Activated CD4-positive, alpha-beta T cell treated with anti-CD3 and anti-CD28 coated beads, Interleukin-2, amount 50 U/mL, for 1 hour (primary cell): ENCODE data around the gene MYL5.
"Not testable (repeated sequence)": the region's sequence is repeated elsewhere in the genome, so short reads cannot be mapped to it uniquely, and the experiment has no call there.

Experiments
- DNase-seq: peaks from one replicate; pipeline ENCODE4 v3.0.0-alpha.2; 2020

MYL5 gene

DNA sequence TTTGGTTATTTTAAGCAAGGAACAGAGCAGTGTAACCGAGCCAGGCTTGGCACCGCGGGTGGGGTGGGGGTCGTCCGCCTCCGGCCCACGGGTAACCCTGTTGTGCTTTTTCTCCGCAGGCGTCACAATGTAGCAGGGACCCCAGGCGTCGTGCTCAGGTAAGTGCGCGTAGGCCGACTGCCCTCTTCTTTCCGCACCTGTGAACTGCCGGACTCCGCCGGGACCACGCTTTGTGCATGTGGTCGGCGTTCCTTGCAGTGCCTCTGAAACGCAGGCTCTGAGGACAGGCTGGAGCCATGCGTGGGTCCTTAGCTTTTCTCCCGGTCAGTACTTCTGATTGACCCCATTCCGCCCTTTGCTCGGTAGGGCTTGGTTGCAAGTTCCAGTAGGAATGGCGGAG lies 56.2 kb downstream of the MYL5 start:
- no peak for DNase-seq

- not testable (repeated sequence) for DNase-seq
Measured at GRCh38 chr4:730946-731904, 56.9 kb downstream of the MYL5 start.
